NCI-H2107 treated with DMSO at 0.1 percent for 48 hours (cell line): Measurements from ENCODE around the gene NOL6.
"Not testable (repeated sequence)": the region's sequence is repeated elsewhere in the genome, so short reads cannot be mapped to it uniquely, and the experiment has no call there.

Source experiments
- DNase-seq: peaks from one replicate; lab custom pipeline; 2025; ENCODE audit not compliant: unreplicated experiment; lab: John Stamatoyannopoulos, UW

Gene NOL6, protein sequence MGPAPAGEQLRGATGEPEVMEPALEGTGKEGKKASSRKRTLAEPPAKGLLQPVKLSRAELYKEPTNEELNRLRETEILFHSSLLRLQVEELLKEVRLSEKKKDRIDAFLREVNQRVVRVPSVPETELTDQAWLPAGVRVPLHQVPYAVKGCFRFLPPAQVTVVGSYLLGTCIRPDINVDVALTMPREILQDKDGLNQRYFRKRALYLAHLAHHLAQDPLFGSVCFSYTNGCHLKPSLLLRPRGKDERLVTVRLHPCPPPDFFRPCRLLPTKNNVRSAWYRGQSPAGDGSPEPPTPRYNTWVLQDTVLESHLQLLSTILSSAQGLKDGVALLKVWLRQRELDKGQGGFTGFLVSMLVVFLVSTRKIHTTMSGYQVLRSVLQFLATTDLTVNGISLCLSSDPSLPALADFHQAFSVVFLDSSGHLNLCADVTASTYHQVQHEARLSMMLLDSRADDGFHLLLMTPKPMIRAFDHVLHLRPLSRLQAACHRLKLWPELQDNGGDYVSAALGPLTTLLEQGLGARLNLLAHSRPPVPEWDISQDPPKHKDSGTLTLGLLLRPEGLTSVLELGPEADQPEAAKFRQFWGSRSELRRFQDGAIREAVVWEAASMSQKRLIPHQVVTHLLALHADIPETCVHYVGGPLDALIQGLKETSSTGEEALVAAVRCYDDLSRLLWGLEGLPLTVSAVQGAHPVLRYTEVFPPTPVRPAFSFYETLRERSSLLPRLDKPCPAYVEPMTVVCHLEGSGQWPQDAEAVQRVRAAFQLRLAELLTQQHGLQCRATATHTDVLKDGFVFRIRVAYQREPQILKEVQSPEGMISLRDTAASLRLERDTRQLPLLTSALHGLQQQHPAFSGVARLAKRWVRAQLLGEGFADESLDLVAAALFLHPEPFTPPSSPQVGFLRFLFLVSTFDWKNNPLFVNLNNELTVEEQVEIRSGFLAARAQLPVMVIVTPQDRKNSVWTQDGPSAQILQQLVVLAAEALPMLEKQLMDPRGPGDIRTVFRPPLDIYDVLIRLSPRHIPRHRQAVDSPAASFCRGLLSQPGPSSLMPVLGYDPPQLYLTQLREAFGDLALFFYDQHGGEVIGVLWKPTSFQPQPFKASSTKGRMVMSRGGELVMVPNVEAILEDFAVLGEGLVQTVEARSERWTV

DNA sequence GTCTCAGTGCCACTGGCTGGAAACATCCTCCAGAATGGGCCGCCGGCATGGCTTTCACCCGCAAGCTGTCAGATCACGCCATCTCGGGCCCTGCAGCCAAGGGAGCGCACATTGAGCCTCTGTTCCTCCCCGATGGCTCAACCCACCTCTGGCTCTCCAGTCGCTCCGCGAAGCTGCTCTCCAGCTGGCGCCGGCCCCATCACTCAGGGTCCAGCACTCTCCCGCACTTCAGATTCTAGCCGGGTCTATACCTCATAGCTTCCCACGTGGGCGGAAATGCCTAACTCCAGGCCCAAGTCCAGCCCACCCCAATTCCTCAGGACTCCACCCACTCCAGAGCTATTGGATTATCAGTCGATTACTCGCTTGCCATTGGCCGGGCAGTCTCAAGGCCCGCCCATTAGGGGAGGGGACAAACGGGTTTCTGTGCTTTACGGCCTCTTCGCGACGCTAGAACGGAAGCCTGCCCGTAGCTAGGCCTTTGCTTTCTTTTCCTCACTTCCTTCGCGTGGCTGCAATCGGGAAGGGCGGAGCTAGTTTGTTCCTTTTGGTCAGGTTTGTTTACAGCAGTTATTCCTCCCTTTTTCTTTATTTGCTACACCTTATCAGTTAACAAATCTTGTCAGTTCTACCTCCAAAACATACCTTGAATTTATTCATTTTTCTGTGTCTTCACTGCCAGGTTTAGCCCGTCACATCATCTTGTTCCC, at the start of gene NOL6:
Gene NOL6, minus strand, starts transcription at position 282 of the 710 bp plus-strand sequence. Its CDS starts 82 bp downstream, at position 200.
- DNase-seq: peak; percentile 97

DNA sequence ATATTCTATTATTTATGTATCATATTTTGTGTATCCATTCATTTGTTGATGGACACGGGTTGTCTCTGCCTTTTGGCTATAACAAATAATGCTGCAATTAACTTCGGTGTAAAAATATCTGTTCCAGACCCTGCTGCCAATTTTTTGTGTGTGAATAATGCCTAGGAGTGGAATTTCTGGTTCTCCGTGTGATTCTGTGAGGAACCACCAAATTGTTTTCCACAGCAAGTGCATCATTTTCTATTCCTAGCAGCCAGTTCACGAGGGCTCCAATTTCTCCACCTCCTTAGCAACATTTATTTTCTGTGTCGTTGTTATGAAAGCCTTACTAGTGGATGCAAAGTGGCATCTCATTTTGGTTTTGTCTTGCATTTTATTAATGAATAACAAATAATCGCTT, 48.1 kb upstream of the NOL6 start:
- DNase-seq: not testable (repeated sequence)

DNA sequence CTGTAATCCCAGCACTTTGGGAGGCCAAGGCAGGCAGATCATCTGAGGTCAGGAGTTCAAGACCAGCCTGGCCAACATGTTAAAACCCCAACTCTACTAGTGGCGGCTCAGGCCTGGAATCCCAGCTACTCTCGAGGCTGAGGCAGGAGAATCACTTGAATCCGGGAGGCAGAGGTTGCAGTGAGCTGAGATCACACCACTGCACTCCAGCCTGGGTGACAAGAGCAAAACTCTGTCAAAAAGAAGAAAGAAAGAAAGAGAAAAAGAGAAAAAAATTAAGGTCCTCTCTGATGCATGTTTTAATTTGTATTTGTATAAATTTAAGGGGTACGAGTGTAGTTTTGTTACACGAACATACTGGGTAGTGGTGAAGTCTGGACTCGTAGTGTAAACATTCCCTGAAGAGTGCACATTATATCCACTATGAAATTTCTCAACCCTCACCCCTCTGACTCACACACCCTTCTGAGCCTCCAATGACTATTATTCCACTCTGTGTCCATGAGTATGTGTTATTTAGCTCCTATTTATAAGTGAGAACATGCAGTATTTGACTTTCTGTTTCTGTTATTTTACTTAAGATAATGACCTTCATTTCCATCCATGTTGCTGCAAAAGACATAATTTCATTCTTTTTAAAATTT, 44.3 kb upstream of the NOL6 start:
- DNase-seq: not testable (repeated sequence)

DNA sequence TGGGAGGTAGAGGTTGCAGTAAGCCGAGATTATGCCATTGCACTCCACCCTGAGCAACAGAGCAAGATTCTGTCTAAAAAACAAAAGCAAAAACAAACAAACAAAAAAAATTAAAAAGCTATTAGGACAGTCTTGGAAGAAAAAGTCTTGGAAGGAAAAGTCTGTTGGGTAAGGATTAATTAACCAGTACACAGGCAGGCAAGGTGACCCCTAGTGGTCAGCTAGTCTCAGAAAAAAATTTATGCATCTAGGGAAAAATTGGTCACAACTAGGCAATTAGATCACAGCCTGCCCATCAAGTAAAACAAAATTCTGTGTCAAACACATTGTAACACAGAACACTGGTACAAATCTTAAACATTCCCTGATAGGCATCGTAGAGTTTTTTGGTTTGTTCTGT, 43.6 kb upstream of the NOL6 start:
- peak; percentile 19 for DNase-seq

DNA sequence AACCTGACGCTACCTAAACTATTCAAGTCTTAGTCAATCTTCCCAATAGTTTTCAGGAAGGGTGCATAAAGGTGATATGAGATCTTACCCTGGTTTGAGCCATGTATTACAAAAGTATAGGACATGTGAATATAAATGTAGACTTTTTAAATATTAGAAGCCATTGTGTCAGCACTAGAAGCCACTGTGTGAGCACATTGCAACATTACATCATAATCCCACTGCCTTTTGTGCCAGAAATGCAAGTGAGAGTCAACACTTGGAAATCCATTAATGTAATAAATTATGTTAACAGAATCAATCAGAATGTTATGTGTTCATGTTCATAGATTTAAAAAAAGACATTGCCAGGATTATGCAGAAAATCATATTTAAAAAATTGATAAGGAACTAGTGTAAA, 42.7 kb upstream of the NOL6 start:
- DNase-seq: peak; percentile 15

DNA sequence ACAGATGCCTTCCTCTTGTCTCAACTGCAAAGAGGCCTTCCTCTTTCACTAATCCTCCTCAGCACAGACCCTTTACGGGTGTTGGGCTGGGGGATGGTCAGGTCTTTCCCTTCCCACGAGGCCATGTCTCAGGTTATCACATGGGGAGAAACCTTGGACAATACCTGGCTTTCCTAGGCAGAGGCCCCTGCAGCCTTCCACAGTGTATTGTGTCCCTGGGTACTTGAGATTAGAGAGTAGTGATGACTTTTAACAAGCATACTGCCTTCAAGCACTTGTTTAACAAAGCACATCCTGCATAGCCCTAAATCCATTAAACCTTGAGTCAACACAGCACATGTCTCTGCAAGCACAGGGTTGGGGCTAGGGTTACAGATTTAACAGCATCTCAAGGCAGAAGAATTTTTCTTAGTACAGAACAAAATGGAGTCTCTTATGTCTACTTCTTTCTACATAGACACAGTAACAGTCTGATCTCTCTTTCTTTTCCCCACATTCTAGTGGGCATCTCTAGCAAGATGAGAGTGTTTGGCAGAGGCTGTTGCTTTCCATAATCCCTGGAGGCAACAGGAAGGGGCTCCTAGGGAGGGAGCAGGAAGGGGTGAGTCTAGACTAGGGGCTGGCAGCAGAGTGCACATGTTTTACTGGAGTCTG, 41.7 kb upstream of the NOL6 start:
- peak; percentile 10 for DNase-seq

DNA sequence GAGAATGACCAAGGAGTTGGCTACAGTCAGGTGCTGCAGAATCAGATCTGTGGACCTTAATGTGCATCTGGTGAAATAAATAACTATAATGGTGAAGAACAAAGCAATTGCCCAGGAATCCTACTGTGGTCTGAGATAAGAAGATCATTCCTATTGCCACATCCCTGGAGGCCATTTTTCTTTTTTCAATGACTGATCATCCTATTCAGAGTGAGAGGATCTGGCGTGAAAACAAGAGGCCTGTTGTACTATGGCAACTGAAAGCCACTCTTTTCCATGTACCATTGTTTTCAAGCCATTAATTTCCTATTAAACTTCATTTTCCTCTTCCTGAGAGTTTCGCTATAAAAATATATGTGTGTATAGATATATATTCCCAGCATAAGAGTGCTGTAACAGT, 38.8 kb upstream of the NOL6 start:
- DNase-seq: not testable (repeated sequence)

DNA sequence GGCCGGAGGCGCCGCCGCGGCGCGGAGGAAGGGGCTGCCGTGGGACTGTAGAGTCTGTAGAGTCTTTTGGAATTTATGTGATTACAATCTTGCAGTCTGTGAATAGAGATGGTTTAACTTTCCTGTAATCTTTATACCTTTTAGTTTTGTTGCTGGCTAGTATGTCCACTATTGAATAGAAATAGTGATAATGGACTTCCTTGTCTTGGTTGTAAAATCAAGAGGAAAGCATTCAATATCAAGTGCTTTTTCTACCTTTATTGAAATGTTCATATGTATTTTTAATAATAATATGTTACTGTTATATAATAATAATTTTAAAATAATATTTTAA, 37.4 kb upstream of the NOL6 start:
- not testable (repeated sequence) for DNase-seq

DNA sequence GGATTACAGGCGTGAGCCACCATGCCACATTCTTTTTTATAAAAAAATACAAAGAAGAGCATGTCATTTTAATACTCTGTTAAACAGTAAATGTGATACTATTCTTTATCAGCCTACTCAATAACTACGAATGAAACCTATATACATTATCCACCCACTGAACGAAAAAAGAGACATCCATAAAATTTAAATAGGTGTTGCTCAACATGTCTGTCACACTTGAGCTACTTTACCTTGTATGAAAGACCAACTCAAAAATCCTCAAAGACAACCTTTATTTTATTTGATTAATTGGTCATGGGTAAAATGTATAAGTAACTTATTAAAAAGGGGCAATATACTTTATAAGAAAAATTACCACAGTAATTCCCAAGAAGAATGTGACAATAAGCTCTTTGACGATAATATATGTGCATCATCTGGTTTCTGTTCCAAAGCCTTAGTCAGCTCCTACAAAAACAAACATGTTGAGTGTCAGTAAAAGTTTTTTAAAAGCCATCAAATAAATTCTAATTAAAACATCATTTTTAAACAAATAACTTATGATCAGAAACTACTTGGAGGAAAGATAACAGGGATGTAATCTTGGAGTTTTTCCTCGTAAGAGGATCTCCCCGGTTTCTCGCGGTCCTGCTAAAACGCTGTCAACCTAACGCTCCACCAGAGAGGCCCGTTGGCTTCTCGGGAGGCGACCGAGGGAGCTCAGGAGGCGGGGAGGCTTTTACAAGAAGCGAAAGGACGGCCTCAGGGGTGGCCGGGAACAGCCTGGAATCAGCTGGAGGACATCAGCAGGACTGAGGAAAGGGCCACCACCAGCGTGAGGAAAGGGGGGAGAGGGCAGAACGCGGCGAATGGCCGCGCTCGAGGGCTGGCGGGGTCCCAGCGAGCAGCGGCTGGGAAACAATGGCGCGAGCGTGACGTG, 36.8 kb upstream of the NOL6 start:
- peak; percentile 46 for DNase-seq

DNA sequence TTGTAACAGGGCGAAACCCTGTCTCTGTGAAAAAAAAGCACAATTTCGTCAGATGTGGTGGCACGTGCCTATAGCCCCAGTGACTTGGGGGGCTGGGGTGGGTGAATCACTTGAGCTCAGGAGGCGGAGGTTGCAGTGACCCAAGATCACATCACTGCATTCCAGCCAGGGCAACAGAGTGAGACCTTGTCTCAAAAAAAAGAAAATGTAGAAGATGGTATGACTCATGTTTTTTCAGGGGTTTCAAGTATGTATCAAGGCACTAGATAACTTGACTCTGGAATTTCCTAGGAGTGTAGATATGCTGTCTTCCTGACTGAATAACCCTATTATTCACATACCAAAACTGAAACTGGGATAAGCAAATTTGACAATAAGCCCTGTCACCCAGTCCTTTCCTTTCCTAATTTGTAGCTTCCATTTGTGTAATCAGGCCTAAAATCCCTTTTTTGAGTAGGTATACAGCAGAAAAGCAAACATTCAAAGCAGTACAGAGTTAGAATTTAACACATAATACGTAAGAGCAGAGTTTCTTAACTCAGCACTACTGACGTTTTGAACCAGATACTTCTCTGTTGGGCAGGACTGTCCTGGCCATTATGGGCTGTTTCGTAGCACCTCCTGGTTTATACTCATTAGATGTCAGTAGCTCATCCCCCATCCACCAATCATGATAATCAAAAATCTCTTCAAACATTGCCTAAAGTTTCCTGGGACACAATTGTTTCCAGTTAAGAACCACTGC, 33.1 kb upstream of the NOL6 start:
- no peak for DNase-seq

DNA sequence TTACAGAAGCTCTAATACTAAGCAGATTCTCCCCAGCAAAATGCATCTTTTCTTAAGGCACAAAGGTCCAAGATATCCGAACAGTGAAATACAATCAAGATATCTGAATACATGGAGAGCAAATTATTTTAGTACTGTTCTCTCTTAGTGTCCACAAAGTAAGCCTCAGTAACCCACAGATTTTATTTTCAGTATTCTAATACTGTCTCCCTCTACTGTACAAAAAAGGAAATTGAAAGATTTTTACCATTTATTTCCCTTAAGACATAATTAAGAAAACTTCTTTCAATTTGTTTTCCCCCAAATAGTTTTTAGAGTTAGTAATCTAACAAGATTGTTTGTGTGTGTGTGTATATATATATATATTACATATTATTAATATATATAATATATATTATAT, 24.7 kb upstream of the NOL6 start:
- no peak for DNase-seq

DNA sequence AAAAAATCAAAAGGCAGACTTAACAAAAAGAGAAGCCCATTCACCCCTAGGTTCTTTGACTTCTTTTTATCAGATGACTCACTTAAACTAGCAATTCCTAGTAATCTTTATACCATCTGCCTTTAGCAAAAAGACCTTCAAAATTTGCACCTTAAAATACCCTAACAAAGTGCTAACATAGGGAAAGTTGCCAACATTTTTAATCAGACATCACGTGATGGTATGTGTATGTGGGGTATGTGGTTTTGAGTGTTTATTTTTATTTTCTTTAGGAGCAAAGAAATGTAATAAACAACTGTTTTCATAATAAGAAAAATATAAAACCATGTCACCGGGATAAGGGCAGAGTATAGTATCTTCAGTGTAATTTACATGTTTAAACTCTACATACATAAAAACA, 20.1 kb upstream of the NOL6 start:
- not testable (repeated sequence) for DNase-seq

DNA sequence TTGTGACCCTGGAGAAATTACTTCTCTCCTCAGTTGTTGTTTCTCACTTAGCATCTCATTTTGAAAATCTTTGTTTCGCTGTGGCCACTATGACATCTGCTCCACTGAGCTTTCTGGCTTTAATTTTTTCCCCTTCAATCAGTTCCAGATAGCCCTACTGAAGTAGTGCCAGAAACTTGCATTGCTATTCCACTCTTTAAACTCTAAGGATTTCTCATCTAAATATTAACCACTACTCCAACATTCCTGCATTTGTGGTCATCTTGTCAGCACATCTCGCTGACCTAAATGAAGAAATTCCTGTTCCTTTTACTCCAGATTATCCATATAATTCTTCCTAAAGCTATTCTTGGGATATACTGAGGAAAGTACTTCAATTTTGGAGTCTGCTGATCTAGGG, 15.3 kb upstream of the NOL6 start:
- DNase-seq: no peak

DNA sequence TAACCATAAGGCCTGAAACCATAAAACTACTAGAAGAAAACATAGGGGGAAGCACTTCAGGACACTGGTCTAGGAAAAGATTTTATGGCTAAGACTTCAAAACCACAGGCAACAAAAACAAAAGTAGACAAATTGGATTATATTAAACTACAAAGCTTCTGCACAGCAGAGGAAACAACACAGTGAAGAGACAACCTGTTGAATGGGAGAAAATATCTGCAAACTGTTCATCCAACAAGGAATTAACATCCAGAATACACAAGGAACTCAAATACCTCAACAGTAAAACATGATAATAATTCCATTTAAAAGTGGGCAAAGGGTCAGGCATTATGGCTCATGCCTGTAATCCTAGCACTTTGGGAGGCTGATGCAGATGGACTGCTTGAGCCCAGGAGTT, 11.6 kb upstream of the NOL6 start:
- not testable (repeated sequence) for DNase-seq

DNA sequence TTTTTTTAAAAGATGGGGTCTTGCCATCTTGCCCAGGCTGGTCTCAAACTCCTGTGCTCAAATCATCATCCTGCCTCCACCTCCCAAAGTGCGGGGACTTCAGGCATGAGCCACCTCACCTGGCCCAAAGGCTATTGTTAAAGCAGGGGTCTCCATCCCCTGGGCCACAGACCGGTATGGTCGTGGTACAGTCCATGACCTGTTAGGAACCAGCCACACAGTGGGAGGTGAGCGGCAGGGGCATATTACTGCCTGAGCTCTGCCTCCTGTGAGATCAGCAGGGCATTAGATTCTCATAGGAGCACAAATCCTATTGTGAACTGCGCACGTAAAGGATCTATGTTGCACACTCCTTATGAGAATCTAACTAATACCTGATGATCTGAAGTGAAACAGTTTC, 7.3 kb upstream of the NOL6 start:
- DNase-seq: no peak

DNA sequence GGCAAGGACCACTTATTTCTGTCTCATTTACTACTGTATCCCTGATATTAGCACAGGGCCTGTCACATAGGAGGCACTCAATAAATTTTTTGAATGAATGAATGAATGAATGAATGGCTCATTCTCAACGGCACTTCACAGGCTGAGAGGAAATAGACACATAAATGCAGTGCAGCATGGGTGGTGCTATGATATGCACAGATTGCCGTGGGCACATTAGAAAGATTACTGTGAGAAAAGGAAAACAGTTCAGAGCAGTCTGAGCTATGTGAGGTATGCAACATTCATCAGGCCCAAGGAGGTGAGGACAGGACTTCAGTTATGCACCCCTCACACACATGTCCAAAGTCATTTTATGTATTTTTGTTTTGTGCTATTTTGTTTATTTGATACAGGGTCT, 6.4 kb upstream of the NOL6 start:
- no peak for DNase-seq

DNA sequence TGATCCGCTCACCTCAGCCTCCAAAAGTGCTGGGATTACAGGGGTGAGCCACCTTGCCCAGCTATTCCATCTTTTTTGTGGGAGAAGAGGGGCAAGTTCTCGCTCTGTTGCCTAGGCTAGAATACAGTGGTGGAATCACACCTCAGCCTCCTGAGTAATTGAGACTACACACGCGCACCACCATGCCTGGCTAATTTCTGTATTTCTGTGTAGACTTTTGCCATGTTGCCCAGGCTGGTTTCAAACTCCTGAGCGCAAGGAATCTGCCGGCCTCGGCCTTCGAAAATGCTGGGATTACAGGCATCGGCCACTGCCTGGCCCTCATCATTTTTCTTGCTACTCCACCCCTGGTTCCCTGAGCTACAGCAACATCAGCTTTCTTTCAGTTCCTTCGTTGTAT, 2.8 kb upstream of the NOL6 start:
- no peak for DNase-seq

DNA sequence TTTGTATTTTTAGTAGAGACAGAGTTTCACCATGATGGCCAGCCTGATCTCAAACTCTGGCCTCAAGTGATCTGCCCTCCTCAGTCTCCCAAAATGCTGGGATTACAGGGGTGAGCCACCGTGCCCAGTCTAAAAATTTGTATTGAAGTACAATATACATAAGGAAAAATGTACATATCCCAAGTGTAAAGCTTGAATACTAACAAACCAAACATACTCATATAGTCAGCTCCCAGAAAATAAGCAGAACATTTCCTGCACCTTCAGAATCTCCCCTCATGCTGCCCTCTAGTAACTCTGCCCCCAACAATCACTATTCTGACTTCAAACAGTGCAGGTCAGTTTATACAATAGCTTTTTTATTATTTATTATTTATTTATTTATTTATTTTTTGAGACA, 1.6 kb upstream of the NOL6 start:
- no peak for DNase-seq
